ENCODE data around the gene RFT1.

RFT1 gene

GRCh38 chr3:53083949-53084309 lies 46.3 kb downstream of the RFT1 start (continued):
- TF ChIP-seq, protein P1, sequence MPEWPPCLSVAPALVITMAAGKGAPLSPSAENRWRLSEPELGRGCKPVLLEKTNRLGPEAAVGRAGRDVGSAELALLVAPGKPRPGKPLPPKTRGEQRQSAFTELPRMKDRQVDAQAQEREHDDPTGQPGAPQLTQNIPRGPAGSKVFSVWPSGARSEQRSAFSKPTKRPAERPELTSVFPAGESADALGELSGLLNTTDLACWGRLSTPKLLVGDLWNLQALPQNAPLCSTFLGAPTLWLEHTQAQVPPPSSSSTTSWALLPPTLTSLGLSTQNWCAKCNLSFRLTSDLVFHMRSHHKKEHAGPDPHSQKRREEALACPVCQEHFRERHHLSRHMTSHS (tag by site-specific recombination; IDR thresholded peaks at IDR 0.05), result no peak
- TF ChIP-seq ZNF184 (tag by site-specific recombination; IDR thresholded peaks at IDR 0.05) (no peak), ZNF140 (tag by site-specific recombination; IDR thresholded peaks at IDR 0.05) (no peak), ZNF202 (tag by site-specific recombination; IDR thresholded peaks at IDR 0.05; ENCODE audit: borderline replicate concordance) (no peak), ZNF114 (tag by site-specific recombination; IDR thresholded peaks at IDR 0.05) (no peak), ZNF302 (tag by site-specific recombination; IDR thresholded peaks at IDR 0.05; ENCODE audit: low read depth) (no peak), ZNF155 (tag by site-specific recombination; IDR thresholded peaks at IDR 0.05) (no peak)

- POLR2A ChIA-PET, result no interaction called here
These were observed 46.7 kb downstream of the RFT1 start for GRCh38 chr3:53083521-53083920.

GRCh38 chr3:53082736-53083135 lies 47.5 kb downstream of the RFT1 start:
- no peaks in the 10 kb centered on the region for H3K9me3 ChIP-seq (ENCODE audit: control insufficient read depth, insufficient read depth, low read depth, low read length)
- H3K4me1 ChIP-seq (ENCODE audit: control insufficient read depth, insufficient read depth, low read length), result no peaks in the 10 kb centered on the region
- ChIA-PET POLR2A (no interaction called here), CTCF (no interaction called here)
- H3K27ac ChIP-seq (ENCODE audit: extremely low read depth, low read depth, low read length), result no peak overlapping the region
- TF ChIP-seq MYNN (tag by site-specific recombination; IDR thresholded peaks at IDR 0.05; ENCODE audit: borderline replicate concordance) (no peak), MEIS1 (CRISPR knock-in tag; IDR thresholded peaks at IDR 0.05; ENCODE audit: borderline replicate concordance) (no peak), ZNF777 (tag by site-specific recombination; IDR thresholded peaks at IDR 0.05; ENCODE audit: borderline replicate concordance) (no peak), GLI4 (tag by site-specific recombination; IDR thresholded peaks at IDR 0.05) (no peak), IKZF3 (tag by site-specific recombination; IDR thresholded peaks at IDR 0.05) (no peak)
- H3K4me3 ChIP-seq (ENCODE audit: low read depth, low read length), result no peak overlapping the region
- H3K36me3 ChIP-seq (ENCODE audit: control insufficient read depth in 2 of 2, insufficient read depth in 1 of 2, low read length in 2 of 2), result no peaks in the 10 kb centered on the region

More at GRCh38 chr3:53083521-53083920, 46.7 kb downstream of the RFT1 start:
- H3K4me3 ChIP-seq (ENCODE audit: low read depth, low read length), result no peak overlapping the region
- no peaks in the 10 kb centered on the region for H3K4me1 ChIP-seq (ENCODE audit: control insufficient read depth, insufficient read depth, low read length)
- H3K36me3 ChIP-seq (ENCODE audit: control insufficient read depth in 2 of 2, insufficient read depth in 1 of 2, low read length in 2 of 2), result no peaks in the 10 kb centered on the region
- CTCF ChIA-PET, result interaction anchor here (1.1 kb wide), 1 partner anchor 12 kb away, joined by 4 read pairs; no protein-coding TSS in a partner anchor
- no peaks in the 10 kb centered on the region for H3K9me3 ChIP-seq (ENCODE audit: control insufficient read depth, insufficient read depth, low read depth, low read length)
- no peak overlapping the region for H3K27ac ChIP-seq (ENCODE audit: extremely low read depth, low read depth, low read length)
- TF ChIP-seq ZNF335 (tag by site-specific recombination; conservative IDR thresholded peaks at IDR 0.05), result peak; percentile 63
- no peak for TF ChIP-seq TSHZ1 (tag by site-specific recombination; IDR thresholded peaks at IDR 0.05; ENCODE audit: borderline replicate concordance)
- peak; percentile 74 for TF ChIP-seq ZIC2 (tag by site-specific recombination; IDR thresholded peaks at IDR 0.05)
- no peak for TF ChIP-seq ZSCAN16 (tag by site-specific recombination; IDR thresholded peaks at IDR 0.05)
- 0 out of 2 replicates have a peak, but pooled peaks have one; percentile 1 for TF ChIP-seq ZNF121 (tag by site-specific recombination; IDR thresholded peaks at IDR 0.05)

GRCh38 chr3:53081318-53081717 lies 48.9 kb downstream of the RFT1 start:
- ChIA-PET POLR2A (no interaction called here), CTCF (interaction anchor here (1.2 kb wide), 1 partner anchor 10 kb away, joined by 4 read pairs; no protein-coding TSS in a partner anchor)
- Histone ChIP-seq H3K4me3 (ENCODE audit: low read depth, low read length) (no peak overlapping the region), H3K27ac (ENCODE audit: extremely low read depth, low read depth, low read length) (no peak overlapping the region), H3K9me3 (ENCODE audit: control insufficient read depth, insufficient read depth, low read depth, low read length) (no peaks in the 10 kb centered on the region), H3K4me1 (ENCODE audit: control insufficient read depth, insufficient read depth, low read length) (no peaks in the 10 kb centered on the region), H3K36me3 (ENCODE audit: control insufficient read depth in 2 of 2, insufficient read depth in 1 of 2, low read length in 2 of 2) (no peaks in the 10 kb centered on the region)
- TF ChIP-seq ZBTB20 (tag by site-specific recombination; IDR thresholded peaks at IDR 0.05), result 0 out of 2 replicates have a peak, but pooled peaks have one; percentile 12
- no peak for TF ChIP-seq ZFP41 (tag by site-specific recombination; IDR thresholded peaks at IDR 0.05; ENCODE audit: borderline replicate concordance)
- peak; percentile 46; the same call in 1 of the 2 replicates for TF ChIP-seq ZNF341 (tag by site-specific recombination; IDR thresholded peaks at IDR 0.05; ENCODE audit: low read depth)
